GM18907 (cell line): ENCODE data around the gene KIF26A.
"Not testable (repeated sequence)": the region's sequence is repeated elsewhere in the genome, so short reads cannot be mapped to it uniquely, and the experiment has no call there.

Experiments
- ATAC-seq: cut with Tn5 transposase; IDR thresholded peaks from one replicate; pipeline ENCODE4 v1.9.1; 2021; ENCODE audit warnings: mild to moderate bottlenecking, moderate library complexity; ENCODE audit not compliant: unreplicated experiment

Gene KIF26A

DNA sequence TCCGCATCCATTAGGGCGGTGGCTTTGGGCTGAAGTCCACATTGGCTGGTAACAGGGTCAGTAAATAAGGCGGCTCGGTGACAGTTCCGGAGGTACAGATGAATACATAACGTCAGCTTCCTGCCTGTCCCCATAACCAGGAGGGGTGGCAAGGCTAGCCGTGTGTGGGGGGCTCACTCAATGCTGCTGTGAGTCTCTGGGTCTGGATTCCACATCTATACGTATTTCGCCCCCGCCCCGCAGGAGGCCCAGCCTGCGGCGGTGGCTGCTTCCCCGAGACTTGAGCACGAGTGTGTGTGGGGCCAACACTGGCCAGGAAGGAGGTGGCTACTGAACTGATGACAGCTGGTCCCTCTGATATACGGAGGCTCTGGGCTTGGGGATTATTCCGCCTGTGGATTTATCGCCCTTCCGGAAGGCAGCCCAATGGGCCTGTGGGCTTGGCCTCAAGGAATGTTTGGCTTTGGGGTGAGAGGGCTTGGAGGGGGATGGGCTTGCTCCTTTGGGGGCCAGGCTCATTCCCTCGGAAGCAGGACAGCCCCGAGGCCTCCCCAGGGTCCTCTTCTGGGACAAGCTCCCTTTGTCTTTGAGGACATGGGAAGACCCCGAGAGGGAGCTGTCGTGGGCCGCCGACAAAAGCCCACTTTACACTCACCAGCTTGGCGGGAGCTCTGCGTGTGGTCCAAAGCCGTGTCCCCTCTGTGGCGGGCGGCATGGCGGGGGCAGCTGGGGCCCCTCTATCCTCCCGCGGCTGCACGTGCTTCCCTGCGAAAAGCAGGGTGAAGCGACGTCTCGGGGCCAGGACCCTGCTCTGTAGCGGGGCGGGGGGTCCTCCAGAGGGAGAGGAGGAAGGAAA is 82.1 kb downstream of the KIF26A start:
- no peak for ATAC-seq

DNA sequence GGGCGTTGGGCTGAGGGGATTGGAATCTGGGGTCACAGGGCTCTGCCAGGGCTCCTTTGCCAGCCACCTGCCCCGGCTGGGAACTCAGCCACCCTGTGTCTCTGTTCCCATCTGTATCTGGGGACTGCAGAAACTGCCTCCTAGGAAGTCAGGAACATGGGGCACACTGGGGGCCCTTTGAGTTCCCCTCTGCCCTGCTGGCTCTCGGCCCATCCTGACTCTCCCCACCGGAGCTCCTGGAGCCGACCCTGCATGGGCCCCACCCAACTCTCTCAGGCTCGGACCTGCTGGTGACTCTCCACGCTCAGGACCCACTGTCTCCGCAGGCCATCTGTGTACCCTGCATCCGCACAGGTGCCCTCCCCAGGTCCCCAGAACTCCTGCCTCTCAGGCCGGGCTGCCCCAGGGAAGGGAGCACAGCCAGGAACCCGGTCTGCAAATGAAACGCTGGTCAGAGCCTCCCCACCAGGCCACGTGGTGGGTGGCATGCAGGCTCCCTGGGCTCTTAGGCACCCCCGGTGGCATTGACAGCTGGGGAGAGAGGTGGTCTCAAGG is 82.8 kb downstream of the KIF26A start:
- ATAC-seq: no peak

DNA sequence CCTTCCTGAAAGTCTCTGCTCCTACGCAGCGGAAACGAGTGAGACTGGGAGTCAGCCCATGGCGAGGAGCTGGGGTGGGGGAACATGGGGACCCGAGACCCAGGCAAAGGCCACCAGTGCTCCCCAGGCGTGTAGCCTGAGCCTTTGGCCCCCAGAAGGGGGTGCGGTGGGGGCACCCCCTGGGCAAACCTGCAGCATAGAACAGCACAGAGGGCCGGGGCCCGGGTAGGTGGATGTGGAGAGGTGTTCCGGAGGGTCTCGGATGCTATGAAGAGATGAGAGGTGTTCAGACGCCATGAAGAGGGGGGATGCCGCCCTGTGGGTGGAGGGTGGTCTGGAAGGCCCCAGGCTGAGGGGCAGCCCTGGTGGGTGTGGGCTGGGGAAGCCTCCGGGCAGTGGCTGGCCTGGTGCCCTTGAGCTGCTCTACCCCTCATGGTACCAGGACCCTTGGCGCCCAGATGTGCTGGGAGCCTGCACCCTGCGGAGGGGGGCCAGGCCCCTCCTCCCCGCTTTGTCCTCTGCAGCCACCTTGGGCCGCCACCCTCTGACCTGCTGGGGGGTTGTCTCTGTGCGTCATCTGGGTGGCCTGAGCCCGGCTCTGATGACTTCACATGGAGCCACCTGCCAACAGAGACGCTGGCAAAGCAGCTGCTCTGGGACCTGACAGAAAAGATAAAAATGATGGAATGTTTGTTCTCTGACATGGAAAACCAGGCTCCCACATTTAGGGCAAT is 83.4 kb downstream of the KIF26A start:
- ATAC-seq: no peak

DNA sequence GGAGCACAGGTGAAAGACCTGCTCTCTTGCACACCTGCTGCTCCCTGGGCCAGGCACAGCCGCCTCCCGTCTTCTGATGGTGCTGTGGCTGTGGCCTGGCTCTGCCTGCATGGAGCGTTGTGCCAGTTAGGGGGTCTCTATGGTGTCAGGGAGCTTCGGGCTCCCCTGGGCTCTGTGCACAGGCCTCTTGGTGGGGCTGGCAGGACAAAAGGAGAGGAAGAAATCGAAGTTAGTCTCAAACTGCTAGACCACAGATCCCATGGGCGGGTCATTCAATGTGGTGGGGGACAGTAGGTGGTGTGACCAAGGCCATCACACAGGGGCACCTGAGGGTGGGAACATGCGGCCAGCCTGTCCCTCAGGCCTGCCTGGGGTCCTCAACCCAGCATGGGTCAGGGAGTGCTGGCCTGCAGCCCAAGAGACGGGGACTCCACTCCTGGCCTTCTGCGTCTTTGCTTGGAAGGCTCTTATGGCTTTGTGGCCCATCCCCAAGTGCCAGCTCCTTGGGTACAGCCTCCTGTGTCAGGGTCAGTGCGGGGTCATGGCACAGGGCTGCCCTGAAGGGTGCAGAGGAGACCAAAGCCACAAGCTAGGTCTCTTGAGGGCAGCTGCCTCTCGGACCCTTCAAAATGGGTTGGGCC is 84.1 kb downstream of the KIF26A start:
- ATAC-seq: no peak

DNA sequence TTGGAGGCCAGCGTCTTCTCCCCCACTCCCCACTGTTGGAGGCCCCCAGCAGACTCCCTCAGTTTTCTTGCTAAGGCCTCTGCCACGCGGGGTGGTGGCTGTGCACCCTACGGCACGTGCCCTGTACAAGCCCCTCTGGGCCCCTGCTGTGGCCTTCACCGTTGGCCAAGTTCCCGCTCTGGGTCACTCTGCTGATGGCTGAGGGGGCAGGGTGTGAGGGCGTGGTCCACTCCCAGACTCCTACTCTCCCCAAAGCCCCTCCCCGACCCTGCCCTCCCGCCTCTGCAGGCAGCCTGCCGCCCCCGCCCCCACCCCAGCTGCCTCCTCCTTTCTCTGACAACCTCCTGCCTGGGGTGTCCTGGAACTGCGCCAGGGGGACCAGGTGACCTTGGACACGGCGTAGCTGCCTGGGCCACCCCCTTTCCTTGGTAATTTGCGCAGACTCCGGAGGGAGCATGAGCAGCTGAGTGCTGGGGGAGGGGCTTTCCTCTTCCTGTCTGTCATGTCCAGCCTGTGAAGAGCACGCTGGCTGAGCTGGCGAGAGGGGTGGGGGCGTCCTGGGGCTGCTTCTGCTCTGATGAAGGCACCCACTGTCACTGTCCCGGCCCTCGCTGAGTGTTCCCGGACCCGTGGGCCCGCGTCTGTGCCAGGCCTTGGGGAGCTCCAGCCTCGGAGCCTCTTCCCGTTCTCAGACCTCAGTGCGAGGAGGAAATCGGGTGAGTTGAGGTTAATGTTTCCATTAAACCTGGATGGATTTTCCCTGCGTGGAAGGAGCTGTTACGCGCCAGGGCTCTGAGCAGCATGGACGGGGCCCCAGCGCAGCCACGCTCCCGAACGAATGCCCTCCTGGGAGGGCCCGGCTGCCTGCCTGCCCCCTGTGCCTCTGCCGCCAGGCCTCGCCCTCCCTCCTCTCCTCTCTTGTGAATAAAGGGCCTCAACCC is 85.0 kb downstream of the KIF26A start:
- ATAC-seq: no peak

DNA sequence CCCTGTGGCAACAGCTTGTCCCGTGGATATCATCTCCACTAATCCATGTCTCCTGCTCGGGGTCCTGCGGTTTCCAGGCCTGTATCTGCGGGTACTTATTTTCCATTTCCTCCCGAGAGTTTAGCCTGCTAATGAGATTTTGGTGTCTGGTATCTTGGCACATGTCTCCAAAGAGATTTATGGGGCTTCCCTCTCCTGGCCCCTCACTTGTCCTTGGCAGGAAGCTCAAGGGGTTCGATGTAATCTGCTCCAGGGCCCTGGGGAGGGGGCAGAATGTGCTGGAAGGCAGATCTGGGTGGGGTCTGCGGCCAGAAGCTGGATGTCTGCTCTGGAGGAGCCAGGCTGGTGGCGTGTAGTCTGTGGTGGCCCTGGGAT is 85.7 kb downstream of the KIF26A start:
- no peak for ATAC-seq

DNA sequence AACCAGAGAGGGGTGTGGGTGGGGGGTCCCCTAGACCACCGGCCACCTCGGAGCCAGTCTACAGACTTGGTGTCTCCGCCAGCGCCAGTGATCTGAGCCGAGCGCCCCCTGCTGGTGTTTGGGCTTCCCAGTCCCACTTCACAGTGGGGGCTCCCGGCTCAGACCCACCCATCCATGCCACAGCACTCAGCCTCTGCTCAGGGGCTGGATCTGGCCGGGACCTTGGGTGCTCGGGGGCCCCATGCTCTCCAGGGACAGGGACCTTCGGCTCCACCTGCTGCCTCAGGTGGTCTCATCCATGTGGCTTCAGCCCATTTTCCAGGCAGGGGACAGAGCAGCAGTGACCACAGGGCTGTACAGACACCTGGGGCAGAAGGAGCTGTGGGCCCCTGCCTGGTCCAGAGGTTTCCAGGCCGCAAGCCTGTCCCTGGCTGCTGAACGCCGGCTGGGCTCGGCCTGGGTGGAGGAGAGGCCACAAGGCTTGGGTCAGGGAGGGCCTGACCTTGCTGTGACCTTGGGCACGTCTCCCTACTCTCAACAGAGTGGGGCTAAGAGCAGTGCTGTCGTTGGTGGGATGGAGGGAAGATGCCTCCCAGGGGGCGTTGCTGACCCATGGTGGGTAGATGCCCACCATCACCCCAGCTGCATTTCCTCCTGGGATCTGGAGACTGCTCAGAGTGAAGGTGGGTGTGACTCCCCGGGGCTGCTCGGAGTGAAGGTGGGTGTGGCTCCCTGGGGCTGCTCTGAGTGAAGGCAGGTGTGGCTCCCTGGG is 86.3 kb downstream of the KIF26A start:
- ATAC-seq: no peak

DNA sequence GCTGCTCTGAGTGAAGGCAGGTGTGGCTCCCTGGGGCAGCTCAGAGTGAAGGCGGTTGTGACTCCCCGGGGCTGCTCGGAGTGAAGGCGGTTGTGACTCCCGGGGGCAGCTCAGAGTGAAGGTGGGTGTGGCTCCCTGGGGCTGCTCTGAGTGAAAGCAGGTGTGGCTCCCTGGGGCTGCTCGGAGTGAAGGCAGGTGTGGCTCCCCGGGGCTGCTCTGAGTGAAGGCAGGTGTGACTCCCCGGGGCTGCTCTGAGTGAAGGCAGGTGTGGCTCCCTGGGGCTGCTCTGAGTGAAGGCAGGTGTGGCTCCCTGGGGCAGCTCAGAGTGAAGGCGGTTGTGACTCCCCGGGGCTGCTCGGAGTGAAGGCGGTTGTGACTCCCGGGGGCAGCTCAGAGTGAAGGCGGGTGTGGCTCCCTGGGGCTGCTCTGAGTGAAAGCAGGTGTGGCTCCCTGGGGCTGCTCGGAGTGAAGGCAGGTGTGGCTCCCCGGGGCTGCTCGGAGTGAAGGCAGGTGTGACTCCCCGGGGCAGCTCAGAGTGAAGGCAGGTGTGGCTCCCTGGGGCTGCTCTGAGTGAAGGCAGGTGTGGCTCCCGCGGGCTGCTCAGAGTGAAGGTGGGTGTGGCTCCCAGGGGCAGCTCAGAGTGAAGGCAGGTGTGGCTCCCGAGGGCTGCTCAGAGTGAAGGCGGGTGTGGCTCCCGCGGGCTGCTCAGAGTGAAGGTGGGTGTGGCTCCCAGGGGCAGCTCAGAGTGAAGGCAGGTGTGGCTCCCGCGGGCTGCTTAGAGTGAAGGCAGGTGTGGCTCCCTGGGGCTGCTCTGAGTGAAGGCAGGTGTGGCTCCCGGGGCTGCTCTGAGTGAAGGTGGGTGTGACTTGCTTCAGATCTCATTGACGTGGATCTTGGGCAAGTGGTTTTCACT is 87.1 kb downstream of the KIF26A start:
- ATAC-seq: not testable (repeated sequence)

DNA sequence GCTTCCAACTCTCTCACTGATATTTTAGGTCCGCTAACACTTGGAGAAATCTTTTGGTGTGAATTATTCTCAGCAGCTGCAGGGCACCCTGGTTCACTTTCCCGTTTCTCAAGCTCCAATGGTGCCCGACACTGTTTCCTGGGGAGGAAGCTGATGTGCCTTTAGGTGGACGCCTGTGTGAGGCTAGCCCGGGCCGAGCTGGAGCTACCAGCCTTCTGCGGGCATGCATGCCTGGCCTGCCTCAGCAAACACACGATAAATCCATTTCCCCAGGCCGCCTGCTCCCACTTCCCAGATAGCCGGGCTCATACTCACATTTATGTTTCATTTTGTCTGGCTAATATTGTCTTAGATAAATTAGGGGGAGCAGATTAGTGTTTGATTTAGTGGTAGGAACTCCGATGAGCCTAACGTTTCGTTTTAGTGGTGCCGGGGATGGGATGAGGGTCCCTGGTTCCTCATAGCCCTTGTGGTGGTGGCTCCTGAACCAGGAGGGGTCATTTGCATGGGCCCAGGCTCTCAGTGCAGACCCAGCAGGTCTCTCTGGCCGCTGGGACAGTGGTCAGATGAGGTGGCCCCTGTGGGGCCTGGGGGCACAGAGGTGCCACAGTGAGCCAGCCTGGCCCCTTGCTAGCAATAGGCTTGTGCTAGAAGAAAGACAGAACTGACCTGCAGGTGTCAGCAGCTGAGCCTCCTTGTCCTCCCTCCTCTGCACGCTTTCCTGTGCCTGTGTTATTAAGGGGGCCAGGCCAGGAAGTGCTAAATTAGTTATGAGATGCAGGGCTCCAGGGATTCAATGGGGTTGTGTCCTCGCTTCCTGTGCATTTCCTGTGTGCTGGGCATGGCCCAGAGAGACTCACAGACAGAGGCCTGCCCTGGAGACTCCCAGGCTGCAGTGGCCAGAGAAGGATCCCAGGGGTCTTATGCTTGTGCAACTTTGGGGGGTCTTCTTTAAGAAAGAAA is 88.3 kb downstream of the KIF26A start:
- no peak for ATAC-seq

DNA sequence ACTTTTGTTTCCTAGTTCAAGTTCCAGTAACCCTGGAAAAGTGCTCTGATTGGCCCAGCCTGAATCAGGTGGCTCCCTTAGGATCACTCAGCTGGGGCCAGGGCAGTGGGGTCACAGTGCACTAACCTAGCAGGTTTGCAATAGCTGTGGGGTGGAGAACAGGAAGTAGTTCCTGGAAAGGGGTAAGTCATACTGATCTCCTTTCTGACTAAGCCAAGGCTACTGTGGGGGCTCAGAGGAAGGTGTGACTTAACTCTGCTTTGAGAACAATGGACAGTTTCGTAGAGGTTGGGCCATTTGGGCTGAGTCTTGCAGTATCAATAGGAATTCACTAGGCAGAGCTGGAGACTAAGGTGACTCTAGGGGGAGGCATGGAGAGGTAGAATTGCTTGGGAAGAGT is 89.4 kb downstream of the KIF26A start:
- no peak for ATAC-seq

DNA sequence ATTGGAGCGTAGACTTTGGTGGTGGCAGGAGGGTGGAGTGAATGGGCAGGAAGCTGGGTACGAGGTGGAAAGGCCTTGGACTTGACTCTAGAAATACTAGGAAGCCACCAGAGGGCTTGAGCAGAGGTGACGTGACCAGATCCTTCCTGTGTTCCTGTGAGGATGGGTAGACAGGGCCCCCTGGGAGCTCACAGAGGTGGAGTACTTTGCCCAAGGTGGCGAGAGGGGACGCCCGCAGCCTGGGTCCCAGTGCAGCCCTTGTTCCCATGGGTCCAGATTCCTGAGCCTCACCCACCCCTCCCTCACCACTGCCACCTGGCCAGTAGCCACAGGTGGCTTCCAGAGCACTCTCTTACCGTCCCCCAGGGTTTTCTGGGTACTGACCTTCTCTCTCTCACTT is 89.8 kb downstream of the KIF26A start:
- no peak for ATAC-seq

DNA sequence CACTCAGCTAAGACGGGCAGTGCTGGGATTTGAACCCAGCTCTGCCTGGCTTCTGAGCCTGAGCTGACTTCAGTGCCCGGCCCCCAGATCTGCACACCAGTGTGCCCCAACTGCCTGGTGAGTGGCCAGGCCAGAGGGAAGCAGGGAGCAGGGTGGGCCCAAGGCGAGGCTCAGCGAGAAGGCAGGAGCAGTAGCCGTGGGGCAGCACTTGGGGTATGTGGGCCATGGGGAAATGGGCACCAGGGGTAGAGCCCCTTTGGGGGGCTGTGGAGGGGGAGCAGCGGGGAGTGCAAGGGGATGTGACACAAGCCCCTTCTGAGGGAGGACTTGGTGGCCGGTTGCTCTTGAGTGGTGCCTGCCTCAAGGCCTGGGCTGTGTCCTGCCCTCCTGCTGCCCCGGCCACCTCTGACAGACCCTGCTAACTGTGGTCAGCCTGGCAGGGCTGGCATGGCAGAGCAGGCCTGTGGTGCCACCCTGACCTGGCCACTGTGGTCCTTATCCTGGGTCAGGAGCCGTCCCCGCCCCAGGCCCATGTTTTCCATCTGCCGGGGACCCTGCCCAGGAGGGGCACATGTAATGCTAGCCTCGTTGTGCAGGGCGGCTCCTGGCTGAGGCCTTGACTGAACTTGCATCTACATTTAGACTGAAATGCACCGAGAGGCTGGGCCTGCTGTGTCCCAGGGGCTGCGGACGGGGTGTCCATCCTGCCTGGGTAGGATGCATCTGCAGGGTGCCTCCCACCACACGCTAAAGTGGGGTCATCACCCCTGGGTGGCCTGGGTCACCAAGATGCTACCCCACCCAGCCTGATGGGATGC is 90.5 kb downstream of the KIF26A start:
- ATAC-seq: no peak

DNA sequence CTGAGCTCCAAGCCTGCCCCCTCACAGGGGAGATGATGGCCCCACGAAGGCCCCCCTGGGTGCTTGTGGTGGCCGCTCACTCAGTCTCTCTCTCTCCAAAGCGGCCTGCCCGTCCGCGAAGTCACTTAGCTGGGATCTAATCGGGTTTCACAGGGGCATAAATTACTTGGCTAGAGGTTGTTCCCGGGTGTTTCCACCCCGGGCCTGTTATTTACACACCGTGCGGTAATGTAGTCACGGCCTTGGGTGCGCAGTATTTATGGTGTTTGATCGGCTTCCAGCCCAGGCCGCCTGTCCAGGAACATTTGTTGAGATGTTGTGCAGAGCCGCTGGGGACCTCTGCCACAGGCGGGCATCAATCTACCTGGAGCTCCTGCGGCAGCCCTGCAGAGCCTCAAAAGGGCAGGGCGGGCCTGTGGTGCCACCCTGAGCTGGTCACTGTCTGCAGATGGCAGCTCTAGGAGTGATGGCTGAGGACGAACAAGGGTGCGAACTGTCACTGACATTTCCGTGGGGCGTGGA is 91.2 kb downstream of the KIF26A start:
- no peak for ATAC-seq

DNA sequence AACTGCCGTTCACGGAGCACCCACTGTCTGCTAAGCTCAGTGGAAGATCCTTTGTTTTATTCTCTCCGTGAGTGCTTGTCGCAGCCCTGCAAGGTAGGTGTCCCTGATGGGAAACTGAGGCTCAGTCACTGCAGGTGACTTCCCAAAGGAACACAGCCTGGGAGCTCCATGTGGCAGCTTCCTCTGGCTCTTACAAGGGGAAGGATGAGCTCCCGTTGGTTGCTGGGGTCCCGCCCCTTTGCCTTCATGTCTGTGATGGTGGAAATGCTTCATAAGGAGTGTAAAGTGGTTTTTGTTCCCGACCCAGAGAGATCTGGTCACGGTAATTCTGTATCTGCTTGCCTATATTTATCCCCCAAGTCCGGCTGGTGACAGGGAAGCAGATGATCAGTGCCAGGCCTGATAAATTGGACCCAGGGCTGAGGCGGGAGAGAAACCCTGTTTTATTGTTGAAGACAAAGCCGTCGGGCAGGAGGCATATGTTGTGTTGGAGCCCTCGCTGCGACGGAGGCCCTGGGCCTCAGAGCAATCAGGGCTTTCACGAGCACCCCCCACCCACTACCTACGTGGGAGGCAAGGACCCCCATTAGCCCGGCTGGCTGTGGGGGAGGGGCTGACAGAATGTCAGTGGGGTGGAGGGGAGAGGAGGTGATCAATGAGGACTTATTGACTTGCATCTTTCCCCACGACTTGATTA is 91.9 kb downstream of the KIF26A start:
- ATAC-seq: no peak
